SK-N-SH (cell line): Measurements from ENCODE around the gene PKD2L1. TPM values are rescaled to one million over a fixed set of nuclear protein-coding genes. Genes with fewer than 3 reads are reported as not detected.
A peak's percentile ranks its signal among the peaks of the same experiment; 100 is the strongest.

Source experiments
- CTCF ChIA-PET: fragments of 300-600, 350-600 bp; formaldehyde crosslinking; extraction: SDS; loops from one replicate; lab custom pipeline; 2021; lab: Yijun Ruan, JAX
- POLR2A ChIA-PET: fragments of 350-600 bp; sonication (Branson Sonifier 250); formaldehyde crosslinking; extraction: SDS; loops from one replicate; lab custom pipeline; 2020; ENCODE audit warnings: antibody characterized with exemption, inconsistent platforms; lab: Yijun Ruan, JAX
- DNase-seq: peaks from one replicate; pipeline ENCODE4 v3.0.0; 2012
- H2AFZ ChIP-seq: fragments of 200-600 bp; sonication (generic); 2 replicates; pipeline ENCODE4 v1.8.1; 2016; ENCODE audit warnings: antibody characterized with exemption, mild to moderate bottlenecking, low read depth
- H3F3A ChIP-seq: fragments of 200-600 bp; sonication (generic); replicated peaks from 2 replicates; pipeline ENCODE3; 2016; ENCODE audit warnings: antibody characterized with exemption, mild to moderate bottlenecking; ENCODE audit not compliant: insufficient read depth
- H3K27ac ChIP-seq, 2 experiments: fragments of 200-500 bp in 1 of 2; fragments of 200-600 bp in 1 of 2; sonication (Bioruptor generic) in 1 of 2; sonication (generic), shearing (Covaris generic) in 1 of 2; 2 replicates each; pipeline versions ENCODE4 v1.5.1 to v1.6.1; 2014 to 2016; ENCODE audit warnings: low read depth in 2 of 2, inconsistent platforms in 1 of 2, low read length in 1 of 2, mild to moderate bottlenecking in 1 of 2, mixed read lengths in 1 of 2
- H3K27me3 ChIP-seq: fragments of 200-600 bp; sonication (generic), shearing (Covaris generic); 2 replicates; pipeline ENCODE4 v1.6.1; 2016; ENCODE audit warnings: mixed run types; ENCODE audit not compliant: insufficient read depth
- H3K36me3 ChIP-seq, 2 experiments: fragments of 200-500 bp in 1 of 2; fragments of 200-600 bp in 1 of 2; sonication (Bioruptor generic) in 1 of 2; sonication (generic) in 1 of 2; replicated peaks in 1 of 2; 2 replicates each; pipeline versions ENCODE3 to v1.5.1; 2014 to 2016; ENCODE audit warnings: low read length in 1 of 2, mild to moderate bottlenecking in 1 of 2; ENCODE audit not compliant: insufficient read depth in 2 of 2, control insufficient read depth in 1 of 2
- H3K4me1 ChIP-seq, 2 experiments: fragments of 200-500 bp in 1 of 2; fragments of 200-600 bp in 1 of 2; sonication (Bioruptor generic) in 1 of 2; sonication (generic), shearing (Covaris generic) in 1 of 2; 2 replicates each; pipeline versions ENCODE4 v1.5.1 to v1.6.1; 2014 to 2016; ENCODE audit warnings: low read depth in 1 of 2, low read length in 1 of 2, mixed run types in 1 of 2; ENCODE audit not compliant: insufficient read depth in 2 of 2, control insufficient read depth in 1 of 2
- H3K4me2 ChIP-seq: fragments of 200-600 bp; sonication (generic), shearing (Covaris generic); 2 replicates; pipeline ENCODE4 v1.6.1; 2017; ENCODE audit warnings: mixed run types
- H3K4me3 ChIP-seq, 2 experiments: fragments of 200-500 bp in 1 of 2; fragments of 200-600 bp in 1 of 2; sonication (Bioruptor generic) in 1 of 2; sonication (generic), shearing (Covaris generic) in 1 of 2; 2 replicates each; pipeline versions ENCODE4 v1.5.1 to v1.8.1; 2014 to 2016; ENCODE audit warnings: low read depth in 2 of 2, inconsistent platforms in 1 of 2, low read length in 1 of 2, mild to moderate bottlenecking in 1 of 2, mixed read lengths in 1 of 2, moderate library complexity in 1 of 2
- H3K79me2 ChIP-seq: fragments of 200-600 bp; sonication (generic); 2 replicates; pipeline ENCODE4 v1.8.1; 2017; ENCODE audit warnings: mild to moderate bottlenecking; ENCODE audit not compliant: insufficient read depth
- H3K9ac ChIP-seq: fragments of 200-600 bp; sonication (generic); 2 replicates; pipeline ENCODE4 v1.6.1; 2017; ENCODE audit warnings: mixed run types
- H3K9me2 ChIP-seq: fragments of 200-600 bp; sonication (generic); 2 replicates; pipeline ENCODE4 v1.6.1; 2017; ENCODE audit warnings: mixed run types
- H3K9me3 ChIP-seq: fragments of 200-600 bp; sonication (generic); 2 replicates; pipeline ENCODE4 v1.6.1; 2017; ENCODE audit warnings: mixed run types, mild to moderate bottlenecking, moderate library complexity
- H4K20me1 ChIP-seq: fragments of 200-600 bp; sonication (generic); 2 replicates; pipeline ENCODE4 v1.6.1; 2017; ENCODE audit warnings: mild to moderate bottlenecking, mixed run types; ENCODE audit not compliant: insufficient read depth
- CHD2 ChIP-seq: fragments of 150-350 bp; IDR thresholded peaks from 2 replicates; pipeline ENCODE4 v1.6.1; 2018; ENCODE audit warnings: low read length; ENCODE audit not compliant: partially characterized antibody
- ELF1 ChIP-seq: IDR thresholded peaks from 2 replicates; pipeline ENCODE4 v1.4.0; 2012
- EZH2phosphoT487 ChIP-seq: fragments of 200-600 bp; sonication (generic); IDR thresholded peaks from 2 replicates; pipeline ENCODE4 v1.6.1; 2017; ENCODE audit warnings: low read depth, mixed run types, mild to moderate bottlenecking, antibody characterized with exemption, moderate library complexity, borderline replicate concordance
- FOSL2 ChIP-seq: IDR thresholded peaks from 2 replicates; pipeline ENCODE4 v1.4.0; 2012; ENCODE audit warnings: low read depth, mild to moderate bottlenecking, moderate library complexity, borderline replicate concordance
- FOXJ3 ChIP-seq: sonication (generic); formaldehyde crosslinking; IDR thresholded peaks from 2 replicates; pipeline ENCODE4 v1.5.1; 2020; ENCODE audit warnings: mild to moderate bottlenecking, missing genetic modification reagents
- FOXM1 ChIP-seq: IDR thresholded peaks from 2 replicates; pipeline ENCODE4 v1.4.0; 2012; ENCODE audit warnings: low read depth, mild to moderate bottlenecking
- GABPA ChIP-seq: IDR thresholded peaks from 2 replicates; pipeline ENCODE4 v1.4.0; 2012; ENCODE audit warnings: low read depth, mild to moderate bottlenecking
- GATA2 ChIP-seq: sonication (generic); formaldehyde crosslinking; IDR thresholded peaks from 2 replicates; pipeline ENCODE4 v1.5.0; 2020; ENCODE audit warnings: mild to moderate bottlenecking, missing genetic modification reagents
- IRF3 ChIP-seq: fragments of 150-350 bp; IDR thresholded peaks from 2 replicates; pipeline ENCODE4 v1.6.1; 2016; ENCODE audit warnings: mild to moderate bottlenecking, low read depth, low read length
- JUND ChIP-seq: IDR thresholded peaks from 2 replicates; pipeline ENCODE4 v1.4.0; 2012
- MAX ChIP-seq: IDR thresholded peaks from 2 replicates; pipeline ENCODE4 v1.4.0; 2012; ENCODE audit warnings: low read depth
- MEF2A ChIP-seq: IDR thresholded peaks from 2 replicates; pipeline ENCODE4 v1.4.0; 2012; ENCODE audit warnings: low read depth, borderline replicate concordance
- MXI1 ChIP-seq: IDR thresholded peaks from 2 replicates; pipeline ENCODE4 v1.6.1; 2012; ENCODE audit warnings: mild to moderate bottlenecking, low read depth, low read length, improper control_type of control experiment
- NFIC ChIP-seq: IDR thresholded peaks from 2 replicates; pipeline ENCODE4 v1.4.0; 2012; ENCODE audit warnings: borderline replicate concordance
- NRF1 ChIP-seq: IDR thresholded peaks from 2 replicates; pipeline ENCODE4 v1.6.1; 2012; ENCODE audit warnings: low read depth, mild to moderate bottlenecking, low read length
- PBX3 ChIP-seq: IDR thresholded peaks from 2 replicates; pipeline ENCODE4; 2012
- POLR2AphosphoS5 ChIP-seq: IDR thresholded peaks from 2 replicates; pipeline ENCODE4 v1.6.1; 2012; ENCODE audit warnings: low read depth, low read length
- RAD21 ChIP-seq: IDR thresholded peaks from 2 replicates; pipeline ENCODE4 v1.6.1; 2012; ENCODE audit warnings: mild to moderate bottlenecking, low read length
- REST ChIP-seq: IDR thresholded peaks from 2 replicates; pipeline ENCODE4 v1.6.1; 2012; ENCODE audit warnings: mild to moderate bottlenecking, low read depth, low read length, moderate library complexity
- RFX5 ChIP-seq: IDR thresholded peaks from 2 replicates; pipeline ENCODE4 v1.6.1; 2012; ENCODE audit warnings: mild to moderate bottlenecking, improper control_type of control experiment, low read length
- RXRA ChIP-seq: IDR thresholded peaks from 2 replicates; pipeline ENCODE4 v1.4.0; 2012; ENCODE audit warnings: low read depth, mild to moderate bottlenecking, borderline replicate concordance
- SIN3A ChIP-seq: IDR thresholded peaks from 2 replicates; pipeline ENCODE4 v1.6.1; 2012; ENCODE audit warnings: low read depth, mild to moderate bottlenecking, low read length, moderate library complexity, borderline replicate concordance
- TAF1 ChIP-seq: IDR thresholded peaks from 2 replicates; pipeline ENCODE4 v1.6.1; 2012; ENCODE audit warnings: low read depth, mild to moderate bottlenecking, low read length, moderate library complexity, borderline replicate concordance
- TCF12 ChIP-seq: IDR thresholded peaks from 2 replicates; pipeline ENCODE4 v1.4.0; 2012
- TEAD4 ChIP-seq: IDR thresholded peaks from 2 replicates; pipeline ENCODE4 v1.4.0; 2012; ENCODE audit warnings: mild to moderate bottlenecking, borderline replicate concordance; ENCODE audit not compliant: insufficient read depth
- USF1 ChIP-seq: IDR thresholded peaks from 2 replicates; pipeline ENCODE4 v1.4.0; 2012; ENCODE audit warnings: low read depth, borderline replicate concordance
- YY1 ChIP-seq: IDR thresholded peaks from 2 replicates; pipeline ENCODE4 v1.4.0; 2012; ENCODE audit warnings: low read depth, mild to moderate bottlenecking
- WGBS: methylation state at CpG from one replicate; pipeline ENCODE4 v1.1.6; 2017; ENCODE audit warnings: low lambda C conversion rate; 5-methylcytosine and 5-hydroxymethylcytosine counted together
- polyA plus RNA-seq, 3 experiments: library from polyadenylated mRNA; depleted of rRNA; stranded (reverse); fragments of >200 nt; gene quantifications; 2 replicates each; pipeline ENCODE4 v1.2.3, GENCODE V29; 2012

Gene PKD2L1
- polyA plus RNA-seq, 1 of the 3 experiments (the other 2 are of a cell fraction) = not detected

- H3K4me3 ChIP-seq = peak overlapping the region; percentile 56 to 69
- no peaks in the 10 kb centered on the region for H4K20me1 ChIP-seq
- H3K79me2 ChIP-seq = no peaks in the 10 kb centered on the region
- H2AFZ ChIP-seq = peak overlapping the region; percentile 89
- DNase-seq = peak; percentile 92
- H3K9ac ChIP-seq = peak overlapping the region; percentile 89
- CTCF ChIA-PET = interaction anchor here (0.6 to 2.0 kb wide), 8 partner anchors 14 to 145 kb away, joined by 3 to 10 read pairs (median 4); partner anchors contain the start of gene SCD
- peak overlapping the region; percentile 97 to 99 for H3K27ac ChIP-seq
- WGBS = 2% methylated on average over 36 of the region's 45 CpGs
- H3K27me3 ChIP-seq = no peaks in the 10 kb centered on the region
- H3K9me2 ChIP-seq = no peaks in the 10 kb centered on the region
- peak overlapping the region; percentile 87 for H3K4me2 ChIP-seq
- H3K9me3 ChIP-seq = no peaks in the 10 kb centered on the region
- H3K4me1 ChIP-seq = peaks cover 20 to 27% of the 10 kb centered on the region in 2 experiments
- H3K36me3 ChIP-seq = no peaks in the 10 kb centered on the region
- POLR2A ChIA-PET = interaction anchor here (0.6 to 2.8 kb wide), 17 partner anchors 9 to 918 kb away, joined by 3 to 53 read pairs (median 3); partner anchors contain the start of gene SCD
- peaks cover 18% of the 10 kb centered on the region for H3F3A ChIP-seq
- no peak for TF ChIP-seq GATA2
- peak; percentile 36; the same call in 1 of the 2 replicates for TF ChIP-seq PBX3
- TF ChIP-seq ELF1 = no peak
- peak; percentile 63 for TF ChIP-seq MXI1
- peak; percentile 68; the same call in 1 of the 2 replicates for TF ChIP-seq POLR2AphosphoS5
- TF ChIP-seq MAX = peak; percentile 84
- peak; percentile 3 for TF ChIP-seq RAD21
- TF ChIP-seq JUND = peak; percentile 29
- TF ChIP-seq NRF1 = peak; percentile 28; the same call in 1 of the 2 replicates
- TF ChIP-seq EZH2phosphoT487 = no peak
- peak; percentile 68 for TF ChIP-seq CHD2
- peak; percentile 38 for TF ChIP-seq TCF12
- TF ChIP-seq IRF3 = 0 out of 2 replicates have a peak, but pooled peaks have one; percentile 25
- TF ChIP-seq USF1 = peak; percentile 89
- TF ChIP-seq REST = peak; percentile 39; the same call in 1 of the 2 replicates
- peak; percentile 85 for TF ChIP-seq RFX5
- peak; percentile 59 for TF ChIP-seq TAF1
- TF ChIP-seq FOXM1 = no peak
- peak; percentile 97 for TF ChIP-seq RXRA
- TF ChIP-seq MEF2A = no peak
- TF ChIP-seq TEAD4 = no peak
- TF ChIP-seq SIN3A = peak; percentile 57; the same call in 1 of the 2 replicates
- TF ChIP-seq FOXJ3 (CRISPR knock-in tag) = peak; percentile 70; the same call in 1 of the 2 replicates
- TF ChIP-seq FOSL2 = peak; percentile 34; the same call in 1 of the 2 replicates
- no peak for TF ChIP-seq NFIC
- no peak for TF ChIP-seq GABPA
- 0 out of 2 replicates have a peak, but pooled peaks have one; percentile 14 for TF ChIP-seq YY1
These were observed 43.5 kb upstream of the PKD2L1 start for GRCh38 chr10:100373298-100374199.
